ENCODE results near the gene ACOT7.

Gene ACOT7

GRCh38 chr1:6338695-6339094 is 54.9 kb downstream of the ACOT7 start:
- Histone ChIP-seq H3K4me1 (ENCODE audit: insufficient read depth, low read length, poor library complexity, severe bottlenecking) (no peaks in the 10 kb centered on the region), H3F3A (ENCODE audit: low read depth) (no peaks in the 10 kb centered on the region), H3K79me2 (ENCODE audit: insufficient read depth, low read length) (no peaks in the 10 kb centered on the region), H3K9me2 (replicated peaks; ENCODE audit: low read depth, low read length) (no peaks in the 10 kb centered on the region), H3K9me3 (ENCODE audit: insufficient read depth, low read depth, low read length) (no peaks in the 10 kb centered on the region), H3K4me3 (ENCODE audit: low read length, poor library complexity, severe bottlenecking) (no peak overlapping the region), H3K9ac (ENCODE audit: low read depth, low read length, poor library complexity, severe bottlenecking) (no peak overlapping the region), H3K4me2 (ENCODE audit: low read depth, low read length, poor library complexity, severe bottlenecking) (no peak overlapping the region), H3K36me3 (ENCODE audit: insufficient read depth, low read length) (peaks cover 11% of the 10 kb centered on the region; the same call in 1 of the 2 replicates), H3K27me3 (ENCODE audit: insufficient read depth, low read length, poor library complexity, severe bottlenecking) (no peaks in the 10 kb centered on the region), H4K20me1 (ENCODE audit: insufficient read depth, low read length, poor library complexity, severe bottlenecking) (no peaks in the 10 kb centered on the region), H2AFZ (ENCODE audit: low read length) (no peak overlapping the region)
- no peak for TF ChIP-seq EZH2phosphoT487 (IDR thresholded peaks at IDR 0.05; ENCODE audit: borderline replicate concordance)
- no peak for TF ChIP-seq CTCF (conservative IDR thresholded peaks at IDR 0.05; ENCODE audit: low read length)

- no peaks in the 10 kb centered on the region for H3K9me2 ChIP-seq (replicated peaks; ENCODE audit: low read depth, low read length)
- H3K79me2 ChIP-seq (ENCODE audit: insufficient read depth, low read length) = no peaks in the 10 kb centered on the region
- H3K4me3 ChIP-seq (ENCODE audit: low read length, poor library complexity, severe bottlenecking) = no peak overlapping the region
- H2AFZ ChIP-seq (ENCODE audit: low read length) = no peak overlapping the region
- no peak overlapping the region for H3K4me2 ChIP-seq (ENCODE audit: low read depth, low read length, poor library complexity, severe bottlenecking)
- H4K20me1 ChIP-seq (ENCODE audit: insufficient read depth, low read length, poor library complexity, severe bottlenecking) = no peaks in the 10 kb centered on the region
- no peaks in the 10 kb centered on the region for H3K27me3 ChIP-seq (ENCODE audit: insufficient read depth, low read length, poor library complexity, severe bottlenecking)
- no peak overlapping the region for H3K9ac ChIP-seq (ENCODE audit: low read depth, low read length, poor library complexity, severe bottlenecking)
- H3F3A ChIP-seq (ENCODE audit: low read depth) = no peaks in the 10 kb centered on the region
- no peaks in the 10 kb centered on the region for H3K4me1 ChIP-seq (ENCODE audit: insufficient read depth, low read length, poor library complexity, severe bottlenecking)
- TF ChIP-seq EZH2phosphoT487 (IDR thresholded peaks at IDR 0.05; ENCODE audit: borderline replicate concordance) (no peak), CTCF (conservative IDR thresholded peaks at IDR 0.05; ENCODE audit: low read length) (no peak)
- H3K36me3 ChIP-seq (ENCODE audit: insufficient read depth, low read length) = peaks cover 11% of the 10 kb centered on the region; the same call in 1 of the 2 replicates
- H3K9me3 ChIP-seq (ENCODE audit: insufficient read depth, low read depth, low read length) = no peaks in the 10 kb centered on the region
Measured at GRCh38 chr1:6336776-6337622, 56.6 kb downstream of the ACOT7 start.

GRCh38 chr1:6334261-6334993 is 59.1 kb downstream of the ACOT7 start:
- Histone ChIP-seq H3K79me2 (ENCODE audit: insufficient read depth, low read length) (no peaks in the 10 kb centered on the region), H2AFZ (ENCODE audit: low read length) (no peak overlapping the region), H3K36me3 (ENCODE audit: insufficient read depth, low read length) (peaks cover 21% of the 10 kb centered on the region; the same call in 1 of the 2 replicates), H4K20me1 (ENCODE audit: insufficient read depth, low read length, poor library complexity, severe bottlenecking) (no peaks in the 10 kb centered on the region), H3K4me1 (ENCODE audit: insufficient read depth, low read length, poor library complexity, severe bottlenecking) (no peaks in the 10 kb centered on the region), H3K9me3 (ENCODE audit: insufficient read depth, low read depth, low read length) (no peaks in the 10 kb centered on the region), H3K4me2 (ENCODE audit: low read depth, low read length, poor library complexity, severe bottlenecking) (no peak overlapping the region), H3K4me3 (ENCODE audit: low read length, poor library complexity, severe bottlenecking) (no peak overlapping the region), H3K9me2 (replicated peaks; ENCODE audit: low read depth, low read length) (no peaks in the 10 kb centered on the region), H3F3A (ENCODE audit: low read depth) (no peaks in the 10 kb centered on the region), H3K9ac (ENCODE audit: low read depth, low read length, poor library complexity, severe bottlenecking) (no peak overlapping the region), H3K27me3 (ENCODE audit: insufficient read depth, low read length, poor library complexity, severe bottlenecking) (no peaks in the 10 kb centered on the region)
- TF ChIP-seq CTCF (conservative IDR thresholded peaks at IDR 0.05; ENCODE audit: low read length) (no peak), EZH2phosphoT487 (IDR thresholded peaks at IDR 0.05; ENCODE audit: borderline replicate concordance) (no peak)

All from Loucy (cell line).